ENCODE results near the gene ABLIM2. TPM values are rescaled to one million over a fixed set of nuclear protein-coding genes. Genes with fewer than 3 reads are reported as not detected.

ABLIM2 gene
- total RNA-seq, 1 donor from 2014 or later: 0.36 TPM

DNA sequence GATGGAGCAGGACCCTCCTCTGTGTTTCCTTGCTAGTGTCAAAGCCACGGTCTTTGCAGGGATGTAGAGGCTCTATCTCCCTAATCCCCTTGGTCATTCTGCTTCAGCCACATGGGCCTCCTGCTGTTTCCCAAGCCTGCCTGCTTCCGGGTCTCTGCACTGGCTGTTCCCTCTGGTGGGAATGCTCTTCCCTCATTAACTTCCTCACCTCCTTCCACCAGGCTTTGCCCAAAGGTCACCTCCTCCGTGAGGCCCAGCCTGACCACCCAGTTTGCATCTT, 56.6 kb downstream of the ABLIM2 start:
- H3K27ac Mint-ChIP-seq: no peak overlapping the region

DNA sequence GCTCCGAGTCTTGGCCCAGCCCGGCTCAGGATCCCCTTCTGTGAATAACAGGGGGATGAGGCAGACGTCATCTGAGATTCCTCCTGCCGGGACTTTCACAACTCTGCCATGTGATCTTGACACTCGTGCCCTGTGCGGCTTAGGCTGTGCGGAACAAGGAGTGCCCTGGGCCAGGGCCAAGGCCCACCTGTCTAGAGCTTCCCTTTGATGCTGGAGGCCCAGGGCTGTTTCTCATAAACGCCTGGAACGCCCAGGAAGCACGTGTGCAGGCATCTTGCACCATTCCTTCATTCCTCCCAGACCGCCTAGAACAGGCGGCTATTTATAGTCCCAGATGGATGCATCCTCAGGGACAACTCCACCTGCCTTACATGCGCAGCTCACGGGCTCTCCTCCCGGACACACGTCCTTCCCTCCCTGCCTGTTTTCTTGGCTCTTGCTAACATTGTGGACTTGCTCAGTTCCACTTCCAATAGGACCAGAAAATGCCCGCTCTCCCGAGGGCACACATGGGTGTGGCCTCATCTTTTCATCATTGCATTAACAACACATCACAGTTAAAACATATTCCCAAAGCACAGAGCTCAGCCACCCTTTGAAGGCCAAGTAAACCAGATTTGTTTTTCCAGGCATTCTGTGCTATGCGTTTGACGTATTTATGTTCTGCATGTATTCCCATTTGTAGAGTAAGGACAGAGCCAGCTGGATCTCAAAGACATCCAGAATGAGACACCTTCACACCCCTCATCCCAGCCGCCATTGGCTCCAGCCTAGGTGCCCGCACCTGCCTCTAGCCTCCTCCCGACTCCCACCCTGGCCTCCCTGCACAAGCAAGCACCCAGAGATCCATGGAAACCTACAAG, 57.2 kb downstream of the ABLIM2 start:
- H3K27me3 Mint-ChIP-seq (ENCODE audit: insufficient read depth): no peaks in the 10 kb centered on the region
- H3K27ac Mint-ChIP-seq: no peak overlapping the region
- intact Hi-C loops (cut with micrococcal nuclease): no loop called here
- H3K4me1 Mint-ChIP-seq (ENCODE audit: low read depth): no peaks in the 10 kb centered on the region
- no peak for DNase-seq (ENCODE audit: low spot score)
- H3K9me3 Mint-ChIP-seq: no peaks in the 10 kb centered on the region
- no peak overlapping the region for H3K4me3 Mint-ChIP-seq
- no peaks in the 10 kb centered on the region for H3K36me3 Mint-ChIP-seq (ENCODE audit: low read depth)

More for the DNA sequence above, 56.6 kb downstream of the ABLIM2 start:
- H3K9me3 Mint-ChIP-seq: no peaks in the 10 kb centered on the region
- H3K4me1 Mint-ChIP-seq (ENCODE audit: low read depth): no peaks in the 10 kb centered on the region
- intact Hi-C loops (cut with micrococcal nuclease): no loop called here
- H3K4me3 Mint-ChIP-seq: no peak overlapping the region
- no peaks in the 10 kb centered on the region for H3K36me3 Mint-ChIP-seq (ENCODE audit: low read depth)
- DNase-seq (ENCODE audit: low spot score): no peak
- no peaks in the 10 kb centered on the region for H3K27me3 Mint-ChIP-seq (ENCODE audit: insufficient read depth)

DNA sequence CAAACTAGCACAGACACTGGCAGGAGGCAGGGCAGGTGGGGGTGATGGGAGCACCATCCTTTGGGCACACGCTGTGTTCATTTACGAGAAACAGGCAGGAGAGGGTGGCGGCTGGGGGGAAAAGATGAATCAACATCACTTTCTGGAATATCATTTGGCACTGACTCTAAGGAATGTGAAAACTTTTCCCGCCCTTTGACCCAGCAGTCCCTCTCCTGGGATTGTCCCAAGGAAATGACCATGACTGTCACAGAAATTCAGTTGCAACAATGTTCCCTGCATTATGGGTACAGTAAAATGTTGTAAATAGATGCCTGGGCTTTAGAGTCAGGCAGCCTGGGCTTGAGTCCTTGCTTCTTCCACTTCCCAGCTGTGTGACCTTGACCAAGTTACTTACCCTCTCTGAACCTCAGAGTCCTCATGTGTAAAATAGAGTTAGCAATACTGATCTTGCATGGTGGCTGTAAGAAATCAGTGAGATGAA, 58.6 kb downstream of the ABLIM2 start:
- H3K36me3 Mint-ChIP-seq (ENCODE audit: low read depth): peaks cover 1% of the 10 kb centered on the region
- peaks cover 1% of the 10 kb centered on the region for H3K9me3 Mint-ChIP-seq
- H3K27me3 Mint-ChIP-seq (ENCODE audit: insufficient read depth): no peaks in the 10 kb centered on the region
- H3K4me1 Mint-ChIP-seq (ENCODE audit: low read depth): no peaks in the 10 kb centered on the region
- H3K27ac Mint-ChIP-seq: no peak overlapping the region
- no peak overlapping the region for H3K4me3 Mint-ChIP-seq
- intact Hi-C loops (cut with micrococcal nuclease): no loop called here
- DNase-seq (ENCODE audit: low spot score): no peak

GRCh38 chr4:8098506-8098905, 60.1 kb downstream of the ABLIM2 start:
- Mint-ChIP-seq H3K4me1 (ENCODE audit: low read depth) (no peaks in the 10 kb centered on the region), H3K9me3 (peaks cover 16% of the 10 kb centered on the region), H3K4me3 (no peak overlapping the region), H3K27ac (no peak overlapping the region), H3K27me3 (ENCODE audit: insufficient read depth) (no peaks in the 10 kb centered on the region), H3K36me3 (ENCODE audit: low read depth) (peaks cover 1% of the 10 kb centered on the region)
- DNase-seq (ENCODE audit: low spot score): no peak
- intact Hi-C loops (cut with micrococcal nuclease): no loop called here

DNA sequence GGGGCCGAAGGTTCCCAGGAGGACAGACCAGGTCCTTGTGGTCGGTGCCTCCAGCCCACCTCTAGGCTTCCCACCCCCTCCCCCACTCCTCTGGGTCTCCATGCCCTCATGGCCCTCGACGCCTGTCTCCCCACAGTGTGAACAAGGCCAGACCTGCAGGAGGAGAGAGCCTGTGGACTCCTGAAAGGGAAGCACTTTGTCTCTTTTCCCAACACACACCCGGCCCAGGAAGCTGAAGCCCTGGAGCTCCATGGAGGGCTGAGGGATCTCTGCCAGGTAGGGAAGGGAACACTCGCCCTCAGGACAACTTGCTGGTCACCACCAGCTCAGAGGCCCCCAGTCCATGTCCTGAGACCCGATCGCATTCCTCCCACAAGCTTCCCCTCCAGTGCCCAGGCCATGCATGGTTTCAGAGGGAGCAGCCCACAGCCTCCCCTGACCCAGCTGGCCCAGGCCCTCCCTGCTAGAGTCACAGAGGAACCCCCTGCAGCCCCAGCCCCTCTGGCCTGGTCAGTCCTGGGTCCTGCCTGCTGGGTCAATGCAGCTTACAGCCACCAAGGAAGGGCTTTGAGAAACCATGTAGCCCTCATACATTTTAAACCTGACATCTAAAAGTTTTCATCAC, 60.8 kb downstream of the ABLIM2 start:
- DNase-seq (ENCODE audit: low spot score): no peak
- peaks cover 20% of the 10 kb centered on the region for H3K9me3 Mint-ChIP-seq
- H3K4me1 Mint-ChIP-seq (ENCODE audit: low read depth): no peaks in the 10 kb centered on the region
- intact Hi-C loops (cut with micrococcal nuclease): no loop called here
- no peak overlapping the region for H3K27ac Mint-ChIP-seq
- peaks cover 1% of the 10 kb centered on the region for H3K36me3 Mint-ChIP-seq (ENCODE audit: low read depth)
- no peaks in the 10 kb centered on the region for H3K27me3 Mint-ChIP-seq (ENCODE audit: insufficient read depth)
- H3K4me3 Mint-ChIP-seq: no peak overlapping the region

- H3K9me3 Mint-ChIP-seq: peaks cover 20% of the 10 kb centered on the region
- no peaks in the 10 kb centered on the region for H3K4me1 Mint-ChIP-seq (ENCODE audit: low read depth)
- H3K4me3 Mint-ChIP-seq: no peak overlapping the region
- intact Hi-C loops (cut with micrococcal nuclease): no loop called here
- DNase-seq (ENCODE audit: low spot score): no peak
- H3K27me3 Mint-ChIP-seq (ENCODE audit: insufficient read depth): no peaks in the 10 kb centered on the region
- H3K36me3 Mint-ChIP-seq (ENCODE audit: low read depth): peaks cover 1% of the 10 kb centered on the region
- no peak overlapping the region for H3K27ac Mint-ChIP-seq
Observed at GRCh38 chr4:8097141-8097541, 61.5 kb downstream of the ABLIM2 start.

- intact Hi-C loops (cut with micrococcal nuclease): no loop called here
- H3K27me3 Mint-ChIP-seq (ENCODE audit: insufficient read depth): no peaks in the 10 kb centered on the region
- no peak for DNase-seq (ENCODE audit: low spot score)
- H3K4me1 Mint-ChIP-seq (ENCODE audit: low read depth): no peaks in the 10 kb centered on the region
- H3K27ac Mint-ChIP-seq: no peak overlapping the region
- no peak overlapping the region for H3K4me3 Mint-ChIP-seq
- H3K9me3 Mint-ChIP-seq: peaks cover 20% of the 10 kb centered on the region
- H3K36me3 Mint-ChIP-seq (ENCODE audit: low read depth): peaks cover 1% of the 10 kb centered on the region
Observed at GRCh38 chr4:8096690-8097061, 61.9 kb downstream of the ABLIM2 start.

- DNase-seq (ENCODE audit: low spot score): no peak
- intact Hi-C loops (cut with micrococcal nuclease): no loop called here
- H3K4me1 Mint-ChIP-seq (ENCODE audit: low read depth): no peaks in the 10 kb centered on the region
- H3K27ac Mint-ChIP-seq: no peak overlapping the region
- H3K36me3 Mint-ChIP-seq (ENCODE audit: low read depth): peaks cover 1% of the 10 kb centered on the region
- H3K4me3 Mint-ChIP-seq: no peak overlapping the region
- peaks cover 20% of the 10 kb centered on the region for H3K9me3 Mint-ChIP-seq
- H3K27me3 Mint-ChIP-seq (ENCODE audit: insufficient read depth): no peaks in the 10 kb centered on the region
Observed at GRCh38 chr4:8095956-8096689, 62.5 kb downstream of the ABLIM2 start.

DNA sequence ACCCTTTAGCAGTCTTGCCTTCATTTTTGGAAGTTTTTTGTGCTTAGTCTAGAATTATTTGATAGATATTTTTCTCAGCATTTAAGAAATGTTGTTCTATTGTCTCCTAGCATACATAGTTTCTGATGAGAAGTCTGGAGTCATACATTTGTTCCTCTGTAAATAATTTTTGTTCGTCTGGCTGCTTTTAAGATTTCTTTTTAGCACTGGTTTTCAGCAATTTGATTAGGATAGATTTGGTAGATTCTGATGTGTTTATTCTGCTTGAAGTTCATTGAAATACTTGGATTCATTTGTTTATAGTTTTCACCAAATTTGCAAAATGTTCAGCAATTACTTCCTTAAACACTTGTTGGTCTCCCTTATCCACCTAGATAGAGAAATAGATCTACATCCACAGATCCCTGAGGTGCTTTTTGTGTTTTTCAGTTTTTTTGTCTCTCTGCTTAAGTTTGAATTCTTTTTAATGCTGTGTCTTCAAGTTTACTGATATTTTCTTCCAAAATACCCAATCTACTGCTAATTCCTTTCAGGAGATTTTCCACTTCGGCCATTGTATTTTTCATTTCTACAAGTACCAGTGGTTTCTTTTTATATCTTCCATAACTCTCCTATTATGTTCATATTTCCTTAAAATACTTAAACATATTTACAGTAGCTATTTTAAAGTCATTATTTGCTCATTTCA, 64.9 kb downstream of the ABLIM2 start:
- H3K4me1 Mint-ChIP-seq (ENCODE audit: low read depth): no peaks in the 10 kb centered on the region
- H3K4me3 Mint-ChIP-seq: no peak overlapping the region
- H3K27me3 Mint-ChIP-seq (ENCODE audit: insufficient read depth): no peaks in the 10 kb centered on the region
- intact Hi-C loops (cut with micrococcal nuclease): no loop called here
- peaks cover 20% of the 10 kb centered on the region for H3K9me3 Mint-ChIP-seq
- no peak for DNase-seq (ENCODE audit: low spot score)
- peaks cover 1% of the 10 kb centered on the region for H3K36me3 Mint-ChIP-seq (ENCODE audit: low read depth)
- H3K27ac Mint-ChIP-seq: no peak overlapping the region

GRCh38 chr4:8092282-8092681, 66.3 kb downstream of the ABLIM2 start:
- H3K4me3 Mint-ChIP-seq: no peak overlapping the region
- H3K36me3 Mint-ChIP-seq (ENCODE audit: low read depth): peaks cover 1% of the 10 kb centered on the region
- H3K27me3 Mint-ChIP-seq (ENCODE audit: insufficient read depth): no peaks in the 10 kb centered on the region
- DNase-seq (ENCODE audit: low spot score): no peak
- H3K9me3 Mint-ChIP-seq: peaks cover 20% of the 10 kb centered on the region
- H3K27ac Mint-ChIP-seq: no peak overlapping the region
- H3K4me1 Mint-ChIP-seq (ENCODE audit: low read depth): no peaks in the 10 kb centered on the region
- intact Hi-C loops (cut with micrococcal nuclease): no loop called here

DNA sequence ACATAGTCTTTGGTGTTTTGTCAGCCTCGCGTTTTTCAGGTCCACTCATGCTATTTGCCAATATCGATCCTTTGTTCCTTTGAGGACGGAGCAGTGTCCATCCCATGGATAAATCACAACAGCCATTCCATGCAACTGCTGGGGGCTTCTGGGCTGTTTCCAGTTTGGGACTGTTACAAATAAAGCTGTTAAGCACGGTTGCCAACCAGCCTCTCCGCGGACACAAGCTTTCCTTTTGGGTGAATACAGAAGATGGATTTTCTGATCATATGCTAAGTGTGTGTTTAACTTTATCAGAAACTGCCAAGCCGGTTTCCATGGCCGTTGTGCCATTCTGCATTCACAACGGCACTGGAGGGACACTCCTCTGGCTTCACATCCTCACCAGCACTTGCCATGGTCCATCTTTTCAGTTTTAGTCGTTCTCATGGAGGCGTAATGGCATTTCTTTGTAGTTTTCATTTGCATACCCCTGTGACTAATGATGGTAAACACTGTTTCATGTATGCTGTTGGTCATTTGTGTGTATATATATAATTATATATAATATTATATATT, 67.8 kb downstream of the ABLIM2 start:
- intact Hi-C loops (cut with micrococcal nuclease): no loop called here
- Mint-ChIP-seq H3K4me3 (no peak overlapping the region), H3K36me3 (ENCODE audit: low read depth) (no peaks in the 10 kb centered on the region), H3K4me1 (ENCODE audit: low read depth) (no peaks in the 10 kb centered on the region), H3K9me3 (peaks cover 20% of the 10 kb centered on the region), H3K27ac (no peak overlapping the region), H3K27me3 (ENCODE audit: insufficient read depth) (no peaks in the 10 kb centered on the region)
- no peak for DNase-seq (ENCODE audit: low spot score)

DNA sequence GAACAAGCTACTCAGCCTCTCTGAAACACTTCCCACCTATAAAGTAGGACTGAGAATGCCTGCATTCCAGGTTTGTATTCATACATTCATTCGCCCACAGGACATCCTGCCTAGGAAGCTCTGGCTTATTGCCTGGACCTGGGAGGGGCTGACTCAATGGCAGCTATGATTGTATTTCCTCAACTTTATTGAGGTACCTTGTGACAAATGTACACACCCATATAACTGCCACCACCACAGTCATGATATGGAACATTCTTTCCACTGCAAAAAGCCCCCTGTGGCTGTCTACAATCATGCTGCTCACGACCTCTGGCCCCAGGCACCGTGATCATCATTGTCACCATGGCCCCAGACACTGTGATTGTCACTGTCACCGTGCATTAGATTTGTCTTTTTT, 68.3 kb downstream of the ABLIM2 start:
- Mint-ChIP-seq H3K27ac (no peak overlapping the region), H3K36me3 (ENCODE audit: low read depth) (no peaks in the 10 kb centered on the region), H3K9me3 (peaks cover 20% of the 10 kb centered on the region), H3K4me3 (no peak overlapping the region), H3K27me3 (ENCODE audit: insufficient read depth) (no peaks in the 10 kb centered on the region), H3K4me1 (ENCODE audit: low read depth) (no peaks in the 10 kb centered on the region)
- intact Hi-C loops (cut with micrococcal nuclease): no loop called here
- DNase-seq (ENCODE audit: low spot score): no peak

Data from activated T-helper 1 cell treated with anti-CD3 and anti-CD28 coated beads, Interleukin-12 subunit alpha, Interleukin-12 subunit beta, Interleukin-2, Interleukin-4 antibody, amounts not matched to agents 30 ng/mL and 10 ng/mL and 1 ng/mL, durations not matched to agents 14 hours and 24 hours and 36 hours (primary cell).